ENCODE measurements around the gene ARHGEF18. TPM values are rescaled to one million over a fixed set of nuclear protein-coding genes. Genes with fewer than 3 reads are reported as not detected.

The ARHGEF18 gene
- total RNA-seq, 4 donors from 2014 or later: 32.0 to 162 (median 92.8) TPM

GRCh38 chr19:7395360-7396066 is 46.8 kb downstream of the ARHGEF18 start:
- in situ Hi-C loops (cut with MboI; ENCODE audit: low pct_ligation_motif_present in 1 of 4, low pct_unique_long_range_greater_than_20kb in 1 of 4, low sequenced_read_pairs in 3 of 4) (no loop called here), intact Hi-C loops (cut with DNase I; ENCODE audit: low total_unique reads) (loop anchor here (10.0 kb wide), 1 partner anchor 139 kb away; the partner anchor contains the start of gene PNPLA6)
- Histone ChIP-seq H3K4me1 (peaks cover 14 to 60% (median 48%) of the 10 kb centered on the region in 4 donors), H3K9me3 (no peaks in the 10 kb centered on the region), H3K27ac (peak overlapping the region; percentile 80 to 92 (median 91)), H3K27me3 (no peaks in the 10 kb centered on the region), H3K36me3 (no peaks in the 10 kb centered on the region), H3K4me3 (peak overlapping the region; percentile 87 to 99 (median 92))
- peak in 1 of 3 donors; percentile 13 for TF ChIP-seq POLR2AphosphoS5 (IDR thresholded peaks at IDR 0.05)
- TF ChIP-seq CTCF (IDR thresholded peaks at IDR 0.05): no peak
- TF ChIP-seq EP300 (IDR thresholded peaks at IDR 0.05; ENCODE audit: low read depth): no peak
- DNase-seq: no peak
- 3 to 8% methylated on average over 4 to 25 of the region's 28 CpGs for WGBS, 2 donors (ENCODE audit: low coverage in 1 of 2)

GRCh38 chr19:7397687-7398086 is 49.0 kb downstream of the ARHGEF18 start:
- no peaks in the 10 kb centered on the region for H3K36me3 ChIP-seq
- TF ChIP-seq POLR2AphosphoS5 (IDR thresholded peaks at IDR 0.05): no peak
- TF ChIP-seq POLR2A (IDR thresholded peaks at IDR 0.05): no peak
- no peak for TF ChIP-seq CTCF (IDR thresholded peaks at IDR 0.05)
- TF ChIP-seq EP300 (IDR thresholded peaks at IDR 0.05; ENCODE audit: low read depth): no peak
- H3K9me3 ChIP-seq: no peaks in the 10 kb centered on the region
- peak overlapping the region; percentile 51 to 70 (median 66) for H3K27ac ChIP-seq
- no peak overlapping the region for H3K4me3 ChIP-seq
- in situ Hi-C loops (cut with MboI; ENCODE audit: low pct_ligation_motif_present in 1 of 4, low pct_unique_long_range_greater_than_20kb in 1 of 4, low sequenced_read_pairs in 3 of 4): no loop called here
- no peak for DNase-seq
- no peaks in the 10 kb centered on the region for H3K27me3 ChIP-seq
- peaks cover 14 to 48% (median 43%) of the 10 kb centered on the region in 4 donors for H3K4me1 ChIP-seq
- WGBS, 2 donors (ENCODE audit: low coverage in 1 of 2): 88 to 89% methylated on average over 5 to 9 of the region's 9 CpGs
- intact Hi-C loops (cut with DNase I; ENCODE audit: low total_unique reads): loop anchor here (10.0 kb wide), 1 partner anchor 137 kb away; the partner anchor contains the start of gene PNPLA6

Other genes starting within 250 kb of the ARHGEF18 start
- 100 to 1,000 TPM; 134 to 252 (median 164) TPM for gene INSR, start 54.5 kb upstream of the ARHGEF18 start, total RNA-seq
- gene PEX11G, start 140.1 kb downstream of the ARHGEF18 start, total RNA-seq: 10 to 100 TPM in 1 of 4 donors, 1 to 10 TPM in 3; 2.2 to 14.5 (median 8.9) TPM
- 10 to 100 TPM; 50.2 to 72.7 (median 69.1) TPM for gene ZNF358, start 167.2 kb downstream of the ARHGEF18 start, total RNA-seq
- gene MCOLN1, start 173.7 kb downstream of the ARHGEF18 start, total RNA-seq: 10 to 100 TPM; 14.7 to 93.1 (median 23.9) TPM
- gene PNPLA6, start 186.8 kb downstream of the ARHGEF18 start, total RNA-seq: 100 to 1,000 TPM; 115 to 435 (median 147) TPM
- gene CAMSAP3, start 246.9 kb downstream of the ARHGEF18 start, total RNA-seq: 100 to 1,000 TPM in 1 of 4 donors, 10 to 100 TPM in 3; 36.2 to 114 (median 61.6) TPM

Measured in transverse colon (tissue), 4 donors.